GM19463 (cell line): ENCODE data around the gene KCNC4.

Experiments
- ATAC-seq: cut with Tn5 transposase; IDR thresholded peaks from one replicate; pipeline ENCODE4 v1.9.1; 2021; ENCODE audit warnings: mild to moderate bottlenecking, moderate library complexity; ENCODE audit not compliant: unreplicated experiment

Gene KCNC4

GRCh38 chr1:110211496-110212168 is 1.5 kb downstream of the KCNC4 start:
- ATAC-seq: no peak

- no peak for ATAC-seq
Measured at GRCh38 chr1:110212169-110213142, 2.3 kb downstream of the KCNC4 start.

GRCh38 chr1:110213143-110213540 is 3.0 kb downstream of the KCNC4 start:
- no peak for ATAC-seq

- ATAC-seq: no peak
Measured at GRCh38 chr1:110214454-110215404, 4.6 kb downstream of the KCNC4 start.

- ATAC-seq: no peak
Measured at GRCh38 chr1:110215621-110216515, 5.8 kb downstream of the KCNC4 start.

GRCh38 chr1:110216844-110217444 is 6.8 kb downstream of the KCNC4 start:
- ATAC-seq: peak; percentile 59

- ATAC-seq: no peak
Measured at GRCh38 chr1:110218137-110218536, 8.0 kb downstream of the KCNC4 start.

GRCh38 chr1:110218739-110219138 is 8.6 kb downstream of the KCNC4 start:
- no peak for ATAC-seq

GRCh38 chr1:110220324-110220723 is 10.2 kb downstream of the KCNC4 start:
- no peak for ATAC-seq

GRCh38 chr1:110221119-110221518 is 11.0 kb downstream of the KCNC4 start:
- ATAC-seq: no peak

- no peak for ATAC-seq
Measured at GRCh38 chr1:110223127-110223526, 13.0 kb downstream of the KCNC4 start.

GRCh38 chr1:110223581-110223980 is 13.5 kb downstream of the KCNC4 start:
- no peak for ATAC-seq

GRCh38 chr1:110224240-110224995 is 14.3 kb downstream of the KCNC4 start:
- no peak for ATAC-seq

GRCh38 chr1:110225212-110225611 is 15.1 kb downstream of the KCNC4 start:
- ATAC-seq: no peak

GRCh38 chr1:110225756-110226404 is 15.8 kb downstream of the KCNC4 start:
- no peak for ATAC-seq

- ATAC-seq: no peak
Measured at GRCh38 chr1:110227774-110228173, 17.7 kb downstream of the KCNC4 start.

GRCh38 chr1:110228381-110228780 is 18.3 kb downstream of the KCNC4 start:
- no peak for ATAC-seq

GRCh38 chr1:110228869-110229268 is 18.8 kb downstream of the KCNC4 start:
- ATAC-seq: no peak
